ENCODE results near the gene SNAPC4. TPM values are rescaled to one million over a fixed set of nuclear protein-coding genes. Genes with fewer than 3 reads are reported as not detected.

The SNAPC4 gene
- total RNA-seq, 1 experiment from 2014 or later: 29.7 TPM

DNA sequence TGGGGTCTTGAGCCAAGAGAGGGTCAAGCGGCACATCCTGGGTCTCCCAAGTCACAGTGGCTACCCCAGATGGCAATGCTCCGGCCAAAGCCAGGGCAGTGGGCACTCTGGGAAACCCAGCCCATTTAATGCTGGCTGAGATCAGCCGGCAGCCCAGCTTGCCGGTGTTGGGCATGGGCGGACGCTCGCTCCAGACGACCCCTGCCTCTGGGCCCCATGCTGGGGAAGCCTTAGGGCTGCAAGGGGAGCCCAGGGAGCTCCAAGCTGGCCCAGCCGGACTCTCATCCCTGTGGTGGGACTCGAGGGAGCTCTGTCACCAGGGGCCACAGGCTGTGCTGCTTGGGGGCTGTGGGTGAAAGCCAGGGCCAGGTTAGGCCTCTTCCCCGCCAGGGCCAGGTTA lies 20.6 kb downstream of the SNAPC4 start:
- H3K27me3 Mint-ChIP-seq (ENCODE audit: low read depth): no peaks in the 10 kb centered on the region
- Histone ChIP-seq H3K4me2 (ENCODE audit: insufficient read depth, insufficient read length, low read length) (no peak overlapping the region), H3K4ac (ENCODE audit: low read depth, low read length) (no peak overlapping the region), H2BK5ac (ENCODE audit: insufficient read length, low read length) (no peak overlapping the region), H2AK5ac (ENCODE audit: insufficient read length, low read length) (no peak overlapping the region), H3K27me3 (ENCODE audit: insufficient read depth, low read length) (no peaks in the 10 kb centered on the region), H4K20me1 (ENCODE audit: control insufficient read depth, insufficient read depth, insufficient read length) (no peaks in the 10 kb centered on the region), H3K79me2 (ENCODE audit: insufficient read depth, low read length) (no peaks in the 10 kb centered on the region), H4K91ac (ENCODE audit: insufficient read length, low read depth, low read length) (no peak overlapping the region), H2BK120ac (ENCODE audit: low read depth, low read length, poor library complexity, severe bottlenecking) (no peak overlapping the region), H2BK20ac (ENCODE audit: low read depth, low read length, poor library complexity, severe bottlenecking) (no peak overlapping the region), H3K14ac (ENCODE audit: insufficient read depth, low read length) (no peak overlapping the region), H3K79me1 (ENCODE audit: insufficient read depth, low read depth, low read length, poor library complexity, severe bottlenecking) (no peaks in the 10 kb centered on the region), H3K56ac (ENCODE audit: insufficient read length, low read depth, low read length) (no peak overlapping the region), H3K27ac (ENCODE audit: insufficient read length, low read depth, low read length) (no peak overlapping the region), H2AFZ (ENCODE audit: low read length) (no peak overlapping the region), H4K5ac (ENCODE audit: insufficient read length, low read depth, low read length) (no peak overlapping the region), H4K8ac (replicated peaks; ENCODE audit: insufficient read length, low read depth, low read length) (no peak overlapping the region), H3K23me2 (ENCODE audit: insufficient read length, low read depth, low read length, poor library complexity, severe bottlenecking) (no peaks in the 10 kb centered on the region), H3K23ac (ENCODE audit: insufficient read length, low read depth, low read length) (no peak overlapping the region), H3K4me1 (ENCODE audit: insufficient read depth, low read length) (no peaks in the 10 kb centered on the region), H2BK12ac (ENCODE audit: insufficient read length, low read depth, low read length) (no peak overlapping the region), H3T11ph (ENCODE audit: low read length) (no peak overlapping the region), H2BK15ac (ENCODE audit: low read depth, low read length) (no peak overlapping the region), H3K9me3 (ENCODE audit: control insufficient read depth, low read depth, low read length) (no peaks in the 10 kb centered on the region), H3K18ac (ENCODE audit: insufficient read length, low read depth, low read length) (no peak overlapping the region), H3K9ac (ENCODE audit: extremely low read depth, insufficient read length, low read length) (no peak overlapping the region)
- DNase-seq: no peak
- TF ChIP-seq, protein P1, sequence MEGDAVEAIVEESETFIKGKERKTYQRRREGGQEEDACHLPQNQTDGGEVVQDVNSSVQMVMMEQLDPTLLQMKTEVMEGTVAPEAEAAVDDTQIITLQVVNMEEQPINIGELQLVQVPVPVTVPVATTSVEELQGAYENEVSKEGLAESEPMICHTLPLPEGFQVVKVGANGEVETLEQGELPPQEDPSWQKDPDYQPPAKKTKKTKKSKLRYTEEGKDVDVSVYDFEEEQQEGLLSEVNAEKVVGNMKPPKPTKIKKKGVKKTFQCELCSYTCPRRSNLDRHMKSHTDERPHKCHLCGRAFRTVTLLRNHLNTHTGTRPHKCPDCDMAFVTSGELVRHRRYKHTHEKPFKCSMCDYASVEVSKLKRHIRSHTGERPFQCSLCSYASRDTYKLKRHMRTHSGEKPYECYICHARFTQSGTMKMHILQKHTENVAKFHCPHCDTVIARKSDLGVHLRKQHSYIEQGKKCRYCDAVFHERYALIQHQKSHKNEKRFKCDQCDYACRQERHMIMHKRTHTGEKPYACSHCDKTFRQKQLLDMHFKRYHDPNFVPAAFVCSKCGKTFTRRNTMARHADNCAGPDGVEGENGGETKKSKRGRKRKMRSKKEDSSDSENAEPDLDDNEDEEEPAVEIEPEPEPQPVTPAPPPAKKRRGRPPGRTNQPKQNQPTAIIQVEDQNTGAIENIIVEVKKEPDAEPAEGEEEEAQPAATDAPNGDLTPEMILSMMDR (conservative IDR thresholded peaks at IDR 0.05): no peak
- no CpG with 5 or more reads among the region's 11 CpGs for WGBS (ENCODE audit: extremely low coverage, insufficient read length, low lambda C conversion rate)
- no peak overlapping the region for H3K4me3 Mint-ChIP-seq
- no peaks in the 10 kb centered on the region for H3K4me1 Mint-ChIP-seq
- no peak overlapping the region for H3K27ac Mint-ChIP-seq
- H3K9me3 Mint-ChIP-seq: no peaks in the 10 kb centered on the region
- peaks cover 7 to 44% (median 28%) of the 10 kb centered on the region in 3 experiments; a peak in 6 of 7 replicates for H3K36me3 Mint-ChIP-seq (ENCODE audit: insufficient read depth in 1 of 3, low read depth in 3 of 3)
